GM12878 (cell line): ENCODE measurements around the gene TMCO1. TPM values are rescaled to one million over a fixed set of nuclear protein-coding genes. Genes with fewer than 3 reads are reported as not detected.

Source experiments
- ATAC-seq: fragments of 200-7000 bp; cut with Tn5 transposase; 3 replicates; pipeline ENCODE4 v1.9.1; 2020; ENCODE audit warnings: mild to moderate bottlenecking, moderate library complexity
- BruUV-seq: library from RNA; stranded (reverse); fragments of 400-500 nt; replicated peaks from 2 replicates; lab custom pipeline; 2021; lab: Mats Ljungman, UMichigan
- CTCF ChIA-PET: fragments of 300-600 bp; sonication (Branson Sonifier 250); formaldehyde crosslinking; extraction: SDS; loops from one replicate; lab custom pipeline; 2021; ENCODE audit warnings: inconsistent platforms; lab: Yijun Ruan, JAX
- POLR2A ChIA-PET: fragments of 350-600 bp; formaldehyde crosslinking; extraction: SDS; loops from one replicate; lab custom pipeline; 2021; ENCODE audit warnings: inconsistent platforms; lab: Charles Lee
- RAD21 ChIA-PET: fragments of 300-600 bp; sonication (Branson Sonifier 250); formaldehyde crosslinking; loops from one replicate; lab custom pipeline; 2023; ENCODE audit warnings: antibody characterized with exemption; ENCODE audit not compliant: unreplicated experiment; lab: Charles Lee
- SMC1A ChIA-PET: fragments of 300-600 bp; sonication (Branson Sonifier 250); formaldehyde crosslinking; loops from one replicate; lab custom pipeline; 2023; ENCODE audit not compliant: unreplicated experiment, uncharacterized antibody; lab: Charles Lee
- DNase-seq: peaks from one replicate; pipeline ENCODE4 v3.0.0-alpha.2; 2011; ENCODE audit warnings: low read depth, low spot score
- FAIRE-seq: peaks from 3 replicates; lab custom pipeline; 2011; peaks lifted over from hg19 to GRCh38; lab: Jason Lieb, UNC
- H2AFZ ChIP-seq: 2 replicates; pipeline ENCODE4 v1.6.0; 2011; ENCODE audit warnings: low read depth, low read length, control low read depth; ENCODE audit not compliant: control insufficient read depth
- H3K27ac ChIP-seq: 2 replicates; pipeline ENCODE4 v1.5.1; 2011; ENCODE audit warnings: control low read depth; ENCODE audit not compliant: control insufficient read depth, insufficient read depth
- H3K27me3 ChIP-seq, 2 experiments: replicated peaks in 1 of 2; 2 replicates each; pipeline versions ENCODE4 v1.6.0 to v1.6.1; 2011; ENCODE audit warnings: low read length in 1 of 2; ENCODE audit not compliant: control insufficient read depth in 2 of 2, insufficient read depth in 2 of 2
- H3K36me3 ChIP-seq, 2 experiments: 2 replicates each; pipeline ENCODE4 v1.5.1; 2011; ENCODE audit warnings: low read length in 1 of 2; ENCODE audit not compliant: control insufficient read depth in 2 of 2, insufficient read depth in 2 of 2
- H3K4me1 ChIP-seq: 2 replicates; pipeline ENCODE4 v1.6.1; 2011; ENCODE audit warnings: mild to moderate bottlenecking, low read length, moderate library complexity, mixed read lengths; ENCODE audit not compliant: control insufficient read depth, insufficient read depth
- H3K4me2 ChIP-seq: 2 replicates; pipeline ENCODE4 v1.6.0; 2011; ENCODE audit warnings: control low read depth; ENCODE audit not compliant: control insufficient read depth, insufficient read depth
- H3K4me3 ChIP-seq: fragments of 200-600 bp; sonication (generic); 2 replicates; pipeline ENCODE4 v1.5.1; 2016
- H3K79me2 ChIP-seq: 2 replicates; pipeline ENCODE4 v1.6.0; 2011; ENCODE audit warnings: low read length; ENCODE audit not compliant: control insufficient read depth, insufficient read depth
- H3K9ac ChIP-seq: 2 replicates; pipeline ENCODE4 v1.8.0; 2011; ENCODE audit warnings: low read length, control low read depth, mixed read lengths; ENCODE audit not compliant: control insufficient read depth, insufficient read depth
- H3K9me3 ChIP-seq: replicated peaks from 3 replicates; pipeline ENCODE4 v1.5.1; 2011; ENCODE audit warnings: mild to moderate bottlenecking, low read length; ENCODE audit not compliant: control insufficient read depth, insufficient read depth
- H4K20me1 ChIP-seq: 2 replicates; pipeline ENCODE4 v1.6.0; 2011; ENCODE audit not compliant: control insufficient read depth, insufficient read depth
- ASH2L ChIP-seq: fragments of 300-600, 200-600 bp; sonication (generic); IDR thresholded peaks from 2 replicates; pipeline ENCODE4 v1.6.1; 2017; ENCODE audit warnings: low read depth, mild to moderate bottlenecking, borderline replicate concordance
- BHLHE40 ChIP-seq, 2 experiments: fragments of 450-650 bp in 1 of 2; IDR thresholded peaks; 2 replicates each; pipeline ENCODE4 v1.6.1; 2011 to 2017; ENCODE audit warnings: low read depth in 2 of 2, borderline replicate concordance in 1 of 2, improper control_type of control experiment in 1 of 2, low read length in 1 of 2, mild to moderate bottlenecking in 1 of 2
- CBX3 ChIP-seq: fragments of 200-600 bp; sonication (generic); IDR thresholded peaks from 2 replicates; pipeline ENCODE4 v1.6.1; 2016; ENCODE audit warnings: low read depth, borderline replicate concordance
- EZH2 ChIP-seq: IDR thresholded peaks from 2 replicates; pipeline ENCODE4 v1.6.1; 2012; ENCODE audit warnings: low read depth, mild to moderate bottlenecking, control low read depth, inconsistent platforms, low read length, borderline replicate concordance; ENCODE audit not compliant: control insufficient read depth
- IRF4 ChIP-seq: IDR thresholded peaks from 2 replicates; pipeline ENCODE4 v1.6.1; 2011; ENCODE audit warnings: low read depth, low read length
- JUNB ChIP-seq: IDR thresholded peaks from 2 replicates; pipeline ENCODE4 v1.6.1; 2016; ENCODE audit warnings: antibody characterized with exemption, mild to moderate bottlenecking
- MEF2A ChIP-seq: IDR thresholded peaks from 2 replicates; pipeline ENCODE4 v1.6.1; 2011; ENCODE audit warnings: low read depth, mild to moderate bottlenecking, low read length, moderate library complexity; ENCODE audit not compliant: insufficient read depth
- MLLT1 ChIP-seq: fragments of 450-650 bp; IDR thresholded peaks from 2 replicates; pipeline ENCODE4 v1.6.1; 2016; ENCODE audit warnings: mild to moderate bottlenecking
- NR2C1 ChIP-seq: fragments of 450-650 bp; IDR thresholded peaks from 2 replicates; pipeline ENCODE4 v1.6.1; 2017; ENCODE audit warnings: antibody characterized with exemption, mild to moderate bottlenecking, moderate library complexity
- SPI1 ChIP-seq: IDR thresholded peaks from 2 replicates; pipeline ENCODE4 v1.6.1; 2011; ENCODE audit warnings: low read depth, mild to moderate bottlenecking, low read length, moderate library complexity, borderline replicate concordance; ENCODE audit not compliant: insufficient read depth
- STAT3 ChIP-seq: IDR thresholded peaks from 2 replicates; pipeline ENCODE4 v1.6.1; 2011; ENCODE audit warnings: low read depth, low read length, improper control_type of control experiment
- TCF3 ChIP-seq: IDR thresholded peaks from 2 replicates; pipeline ENCODE4 v1.6.1; 2012; ENCODE audit warnings: low read depth, mild to moderate bottlenecking, low read length, borderline replicate concordance; ENCODE audit not compliant: insufficient read depth
- ZBED1 ChIP-seq: IDR thresholded peaks from 2 replicates; pipeline ENCODE4 v1.6.1; 2016; ENCODE audit warnings: borderline replicate concordance
- ZNF622 ChIP-seq: fragments of 450-650 bp; IDR thresholded peaks from 2 replicates; pipeline ENCODE4 v1.6.1; 2017; ENCODE audit warnings: mild to moderate bottlenecking, inconsistent platforms
- WGBS: methylation state at CpG from one replicate; pipeline ENCODE4 v1.1.6; 2016; ENCODE audit warnings: low lambda C conversion rate; ENCODE audit not compliant: insufficient replicate concordance, insufficient coverage; ENCODE audit errors: missing lambda C conversion rate; 5-methylcytosine and 5-hydroxymethylcytosine counted together
- in situ Hi-C: fragments of 300-500 bp; cut with MboI; formaldehyde crosslinking; loops from 9 replicates; pipeline ENCODE4 v1.14.3; 2018; ENCODE audit warnings: mixed read lengths
- intact Hi-C: fragments of 100-400 bp; cut with micrococcal nuclease; formaldehyde crosslinking; loops from one replicate; pipeline ENCODE4 v1.14.2; 2022; ENCODE audit not compliant: unreplicated experiment
- polyA plus RNA-seq, 11 experiments: library from polyadenylated mRNA; depleted of rRNA in 4 of 11; unstranded in 6 of 11; stranded (reverse) in 5 of 11; fragments of >200 nt; fragmentation: Nextera tagmentation in 4 of 11; fragmentation: Illumina TruSeq in 1 of 11; extraction: Ambion mirVana in 4 of 11; extraction: Trizol in 1 of 11; gene quantifications; 1 replicate in 1 of 11; 2 replicates in 10 of 11; pipeline versions ENCODE4 v1.2.1 to v1.2.3, GENCODE V29; 2011 to 2016; ENCODE audit warnings: inconsistent platforms in 2 of 11, missing spikeins in 2 of 11, low read depth in 1 of 11
- total RNA-seq, 4 experiments: library from RNA; depleted of rRNA in 3 of 4; stranded (reverse); fragments of >200 nt in 3 of 4; fragmentation: Illumina TruSeq in 1 of 4; extraction: Trizol in 1 of 4; gene quantifications; 2 replicates each; pipeline versions ENCODE4 v1.2.1 to v1.2.3, GENCODE V29; 2013 to 2021

TMCO1 gene
- total and polyA plus RNA-seq, 10 of the 15 experiments (the other 5 are each of a cell fraction or from before 2014, with no cell fraction given), result 50.3 to 253 (median 126) TPM

- POLR2A ChIA-PET, result no interaction called here
- 42% methylated on average over 11 of the region's 11 CpGs for WGBS
- no peaks in the 10 kb centered on the region for H3K27me3 ChIP-seq
- H3K9me3 ChIP-seq, result no peaks in the 10 kb centered on the region
- in situ Hi-C loops (loop anchor here (25.0 kb wide), 1 partner anchor 779 kb away; no protein-coding TSS in a partner anchor), intact Hi-C loops (no loop called here)
- no peak overlapping the region for H3K4me2 ChIP-seq
- DNase-seq (no peak), FAIRE-seq (no peak), ATAC-seq (no peak)
- TF ChIP-seq ZBED1 (no peak), CBX3 (no peak)
- H3K27ac ChIP-seq, result no peak overlapping the region
- no peaks in the 10 kb centered on the region for H4K20me1 ChIP-seq
- no peak overlapping the region for H3K9ac ChIP-seq
- H3K36me3 ChIP-seq, result no peaks in the 10 kb centered on the region
- no peaks in the 10 kb centered on the region for H3K4me1 ChIP-seq
- SMC1A ChIA-PET, result interaction anchor here (0.9 to 1.0 kb wide), 2 partner anchors 10 to 21 kb away, joined by 3 to 4 read pairs; no protein-coding TSS in a partner anchor
- no TSS peak for BruUV-seq
- H2AFZ ChIP-seq, result no peak overlapping the region
- RAD21 ChIA-PET, result interaction anchor here (1.6 kb wide), 1 partner anchor 10 kb away, joined by 4 read pairs; the partner anchor contains the start of gene ALDH9A1
- CTCF ChIA-PET, result interaction anchor here (1.3 kb wide), 1 partner anchor 12 kb away, joined by 3 read pairs; no protein-coding TSS in a partner anchor
- no peaks in the 10 kb centered on the region for H3K79me2 ChIP-seq
- no peak overlapping the region for H3K4me3 ChIP-seq
These were observed 60.5 kb downstream of the TMCO1 start for GRCh38 chr1:165707984-165708706.

- no peak overlapping the region for H3K4me3 ChIP-seq
- H3K4me1 ChIP-seq, result no peaks in the 10 kb centered on the region; the same call in 1 of the 2 replicates
- no peak for FAIRE-seq
- ChIA-PET POLR2A (interaction anchor here (0.7 kb wide), 1 partner anchor 25 kb away, joined by 3 read pairs; no protein-coding TSS in a partner anchor), CTCF (interaction anchor here (1.5 to 1.6 kb wide), 2 partner anchors 17 to 103 kb away, joined by 3 to 5 read pairs; no protein-coding TSS in a partner anchor), RAD21 (no interaction called here), SMC1A (interaction anchor here (1.0 to 1.2 kb wide), 2 partner anchors 10 to 209 kb away, joined by 3 read pairs; no protein-coding TSS in a partner anchor)
- DNase-seq, result no peak
- no peaks in the 10 kb centered on the region for H3K36me3 ChIP-seq
- H4K20me1 ChIP-seq, result no peaks in the 10 kb centered on the region
- intact Hi-C loops (no loop called here), in situ Hi-C loops (loop anchor here (25.0 kb wide), 1 partner anchor 784 kb away; no protein-coding TSS in a partner anchor)
- WGBS, result 17% methylated on average over 2 of the region's 2 CpGs
- H3K4me2 ChIP-seq, result no peak overlapping the region
- H3K27me3 ChIP-seq, result no peaks in the 10 kb centered on the region
- no peak overlapping the region for H3K27ac ChIP-seq
- H3K79me2 ChIP-seq, result no peaks in the 10 kb centered on the region; the same call in 1 of the 2 replicates
- H3K9me3 ChIP-seq, result no peaks in the 10 kb centered on the region
- no peak for ATAC-seq
- BruUV-seq, result no TSS peak
- no peak overlapping the region for H3K9ac ChIP-seq
- H2AFZ ChIP-seq, result no peak overlapping the region
- TF ChIP-seq JUNB, result no peak
- no peak for TF ChIP-seq ZNF622
- TF ChIP-seq TCF3, result no peak
- TF ChIP-seq NR2C1, result no peak
- no peak for TF ChIP-seq ASH2L
- no peak for TF ChIP-seq STAT3
- TF ChIP-seq EZH2, result no peak
- no peak for TF ChIP-seq ZBED1
- TF ChIP-seq MEF2A, result no peak
- TF ChIP-seq IRF4, result no peak
- TF ChIP-seq SPI1, result no peak
- no peak for TF ChIP-seq MLLT1
- no peak for TF ChIP-seq BHLHE40 (IDR thresholded peaks at IDR 0.05; ENCODE audit: borderline replicate concordance in 1 of 2, low read depth in 2 of 2, low read length in 1 of 2)
These were observed 65.0 kb downstream of the TMCO1 start for GRCh38 chr1:165703648-165704047.
